Measurements from ENCODE around the gene TSGA10IP. TPM values are rescaled to one million over a fixed set of nuclear protein-coding genes. Genes with fewer than 3 reads are reported as not detected.

The TSGA10IP gene
- total RNA-seq, 1 donor from 2014 or later: not detected

DNA sequence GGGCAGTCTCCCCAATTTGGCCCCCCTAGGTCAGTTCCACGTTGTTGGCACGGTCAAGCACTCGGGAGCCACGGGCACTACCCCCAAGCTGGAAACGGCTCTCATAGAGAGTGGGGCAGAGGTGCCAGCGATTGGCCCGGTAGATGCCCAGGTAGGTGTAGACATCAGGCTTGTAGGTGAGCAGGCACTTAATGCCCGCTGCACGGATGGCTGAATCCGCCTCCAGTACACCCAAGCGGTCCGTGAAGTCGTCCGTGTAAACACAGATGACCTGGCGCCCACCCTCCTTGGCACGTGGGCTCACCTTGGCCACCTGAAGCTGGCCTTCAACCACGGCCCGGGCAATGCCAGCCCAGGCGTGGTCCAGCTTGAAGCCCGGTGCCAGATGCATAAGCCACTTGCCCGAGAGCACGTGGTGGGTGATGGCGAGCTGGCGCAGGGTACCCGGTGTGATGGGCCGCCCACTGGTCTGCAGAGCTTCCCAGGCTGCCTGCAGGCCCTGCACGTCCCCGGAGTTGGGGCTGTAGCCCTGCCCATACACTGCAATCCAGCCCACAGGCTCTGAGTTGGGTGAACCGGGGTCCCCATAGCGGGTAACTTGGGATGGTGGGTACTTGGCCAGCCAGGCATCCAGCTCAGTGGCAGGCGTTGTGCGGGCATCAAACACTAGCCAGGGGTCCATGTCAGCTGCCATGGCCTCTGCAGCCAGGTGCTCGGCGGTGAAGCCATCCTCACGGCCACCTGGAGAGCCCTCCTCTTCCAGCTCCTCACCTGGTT is 27.7 kb upstream of the TSGA10IP start:
- no peak for DNase-seq (ENCODE audit: low spot score in 2 of 2)
- FAIRE-seq: no peak

DNA sequence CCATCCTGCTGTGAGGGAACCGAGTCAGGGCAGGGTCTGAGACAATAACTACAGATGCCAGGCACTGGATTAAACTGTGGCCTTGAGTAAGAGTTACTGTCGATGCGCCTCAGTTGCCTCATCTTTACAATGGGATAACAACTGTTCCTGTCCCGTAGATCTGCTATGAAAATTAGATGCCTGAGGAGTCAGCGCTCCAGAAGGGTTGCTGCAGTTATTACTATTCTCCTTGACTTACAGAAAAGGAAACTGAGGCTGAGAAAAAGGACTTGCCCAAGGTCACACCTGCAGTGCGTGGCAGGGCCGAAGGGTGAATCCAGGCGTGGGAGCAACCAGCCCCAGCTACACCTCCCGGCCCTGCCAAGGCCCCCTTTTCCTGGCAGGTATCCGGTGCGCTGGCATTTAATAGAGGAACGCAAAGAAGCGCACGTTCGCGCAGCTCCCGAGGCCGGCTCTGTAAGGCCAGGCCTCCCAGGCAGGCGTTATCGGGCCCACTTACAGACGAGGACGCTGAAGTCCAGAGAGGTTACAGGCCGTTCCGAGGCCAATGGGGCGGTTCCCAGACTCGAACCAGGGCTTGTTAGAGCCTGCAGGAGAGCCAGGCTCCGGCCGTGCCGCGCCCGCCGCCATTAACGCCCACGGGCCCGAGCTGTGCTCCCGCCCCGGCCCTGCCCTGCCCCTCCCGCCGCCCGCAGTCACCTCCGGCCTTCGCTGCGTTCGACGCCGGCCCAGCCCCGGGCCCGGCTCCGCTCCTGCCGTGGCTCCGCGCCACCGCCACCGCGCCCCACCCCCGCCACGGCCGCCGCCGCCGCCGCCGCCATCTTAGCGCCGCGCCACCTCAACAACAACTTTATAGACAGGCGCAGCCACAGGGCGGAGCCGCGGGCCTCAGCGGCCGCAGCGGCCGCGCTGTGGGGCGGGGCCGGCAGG is 26.8 kb upstream of the TSGA10IP start, which contains the start of gene C11orf68:
TSS of gene C11orf68 (minus strand) at position 852 of the 930 bp plus-strand sequence. CDS start at position 821, 31 bp downstream.
- DNase-seq (ENCODE audit: low spot score in 2 of 2) (peak in 1 of 2 donors; percentile 52), FAIRE-seq (no peak)

DNA sequence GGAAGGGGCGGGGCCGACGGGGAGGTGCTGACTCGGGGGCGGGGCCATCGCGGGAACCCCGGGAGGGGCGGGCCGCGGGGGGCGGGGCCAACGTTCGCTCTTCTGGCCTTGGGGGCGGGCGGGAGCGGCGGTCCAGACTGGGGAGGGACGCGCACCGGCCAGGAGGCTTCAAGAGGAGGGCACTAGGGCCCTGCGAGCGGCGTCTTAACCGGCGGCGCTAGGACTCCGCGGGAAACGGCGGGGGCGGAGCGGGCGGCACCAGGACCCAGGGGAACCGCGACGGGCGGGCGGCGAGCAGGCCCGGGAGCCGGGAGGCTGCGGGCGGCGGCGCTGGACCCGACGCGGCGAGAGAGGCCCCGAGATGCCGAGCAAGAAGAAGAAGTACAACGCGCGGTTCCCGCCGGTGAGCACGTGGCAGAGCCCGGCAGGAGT is 26.1 kb upstream of the TSGA10IP start, which contains the start of gene DRAP1:
TSS of gene DRAP1 (plus strand) at position 286 of the 432 bp plus-strand sequence. CDS start at position 362, 76 bp downstream.
- FAIRE-seq (no peak), DNase-seq (ENCODE audit: low spot score in 2 of 2) (peak; percentile 100)

- DNase-seq (ENCODE audit: low spot score in 2 of 2) (peak in 1 of 2 donors; percentile 50), FAIRE-seq (no peak)
These were observed 25.5 kb upstream of the TSGA10IP start for GRCh38 chr11:65919573-65920371.

GRCh38 chr11:65920372-65920802 is 24.9 kb upstream of the TSGA10IP start:
- DNase-seq (ENCODE audit: low spot score in 2 of 2): no peak
- FAIRE-seq: no peak

GRCh38 chr11:65921033-65921555 is 24.2 kb upstream of the TSGA10IP start:
- no peak for FAIRE-seq
- DNase-seq (ENCODE audit: low spot score in 2 of 2): no peak

DNA sequence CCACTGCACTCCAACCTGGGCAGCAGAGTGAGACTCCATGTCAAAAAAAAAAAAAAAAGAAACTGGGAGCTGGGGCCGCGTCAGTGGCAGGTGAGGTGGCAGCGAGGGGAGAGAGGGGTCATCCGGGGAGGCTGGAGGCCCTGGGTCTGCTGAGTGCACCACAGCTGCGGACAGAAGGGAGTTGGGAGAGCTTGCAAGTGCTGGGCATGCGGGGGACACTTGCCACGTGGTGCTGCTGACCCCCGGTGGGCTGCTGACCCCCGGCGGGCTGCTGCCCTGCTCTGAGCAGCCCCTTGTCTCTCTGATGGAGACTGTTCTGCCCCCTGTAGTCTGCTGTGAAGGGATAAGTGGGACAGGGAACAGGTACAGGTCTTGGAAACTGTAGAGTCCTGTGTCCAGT is 23.4 kb upstream of the TSGA10IP start:
- FAIRE-seq (no peak), DNase-seq (ENCODE audit: low spot score in 2 of 2) (no peak)

DNA sequence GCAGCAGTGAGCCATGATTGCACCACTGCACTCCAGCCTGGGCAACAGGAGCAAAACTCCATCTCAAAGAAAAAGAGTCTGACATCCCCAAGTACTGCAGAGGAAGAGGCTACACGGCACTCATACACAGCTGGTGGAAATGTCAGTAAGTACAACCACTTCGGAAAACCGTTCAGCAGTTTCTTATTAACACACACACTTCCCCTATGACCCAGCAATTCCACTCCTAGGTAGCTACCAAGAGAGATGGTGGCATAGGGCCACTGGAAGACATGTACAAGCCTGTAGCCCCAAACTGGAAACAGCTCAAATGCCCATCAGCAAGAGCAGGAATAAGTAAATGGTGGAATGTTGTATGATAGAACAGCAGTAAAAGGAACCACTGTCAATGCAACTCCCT is 22.7 kb upstream of the TSGA10IP start:
- FAIRE-seq: no peak
- no peak for DNase-seq (ENCODE audit: low spot score in 2 of 2)

- DNase-seq (ENCODE audit: low spot score in 2 of 2) (no peak), FAIRE-seq (no peak)
These were observed 19.9 kb upstream of the TSGA10IP start for GRCh38 chr11:65925397-65925796.

DNA sequence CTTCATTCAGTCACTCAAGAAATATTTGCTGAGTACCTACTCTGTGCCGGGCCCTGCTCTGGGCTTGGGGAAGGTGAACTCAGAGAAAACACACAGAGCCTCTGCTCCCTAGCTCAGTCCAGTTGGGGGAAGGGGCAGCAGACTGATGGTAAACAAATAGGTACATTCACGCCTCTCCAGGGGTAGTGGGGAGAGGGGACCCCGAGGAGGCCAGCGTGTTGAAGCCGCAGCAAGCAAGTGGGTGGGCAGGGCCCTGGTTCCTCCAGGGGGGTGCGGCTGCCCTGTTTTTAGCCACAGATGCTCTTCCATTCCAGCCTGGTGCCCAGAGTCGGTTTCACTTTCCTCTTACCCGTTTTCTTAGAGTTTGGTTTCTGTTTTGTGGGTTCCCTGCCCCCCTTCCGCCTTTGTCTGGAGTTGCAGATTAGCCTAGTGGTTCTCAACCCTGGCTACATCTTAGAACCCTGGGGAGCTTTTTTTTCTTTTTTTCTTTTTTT is 17.3 kb upstream of the TSGA10IP start:
- no peak for DNase-seq (ENCODE audit: low spot score in 2 of 2)
- FAIRE-seq: no peak

DNA sequence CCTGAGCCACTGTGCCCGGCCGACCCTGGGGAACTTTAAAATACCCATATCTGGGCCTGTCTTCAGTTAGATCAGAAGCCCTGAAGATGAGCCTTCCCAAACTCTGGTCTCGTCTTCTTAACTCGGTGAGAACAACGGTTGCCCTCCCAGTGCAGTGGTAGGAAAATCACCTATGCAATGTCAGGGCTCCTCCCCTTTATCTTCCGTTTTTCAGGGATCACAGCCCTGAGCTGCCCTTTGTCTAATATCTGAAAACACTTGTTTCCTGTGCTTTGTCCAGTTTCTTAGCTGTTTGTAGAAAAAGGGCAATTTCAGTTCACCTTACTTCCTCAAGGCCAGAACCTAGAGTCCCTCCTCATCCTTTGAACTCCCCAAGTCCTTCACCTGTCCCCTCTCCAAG is 16.6 kb upstream of the TSGA10IP start:
- DNase-seq (ENCODE audit: low spot score in 2 of 2): no peak

GRCh38 chr11:65931773-65932557 is 13.3 kb upstream of the TSGA10IP start:
- DNase-seq (ENCODE audit: low spot score in 2 of 2): no peak
- FAIRE-seq: no peak

More for the DNA sequence above, 16.6 kb upstream of the TSGA10IP start:
- FAIRE-seq: no peak

GRCh38 chr11:65932558-65932919 is 12.7 kb upstream of the TSGA10IP start:
- FAIRE-seq (no peak), DNase-seq (ENCODE audit: low spot score in 2 of 2) (no peak)

- FAIRE-seq (no peak), DNase-seq (ENCODE audit: low spot score in 2 of 2) (no peak)
These were observed 11.3 kb upstream of the TSGA10IP start for GRCh38 chr11:65934014-65934413.

- no peak for FAIRE-seq
- DNase-seq (ENCODE audit: low spot score in 2 of 2): no peak
These were observed 7.5 kb upstream of the TSGA10IP start for GRCh38 chr11:65937766-65938165.

DNA sequence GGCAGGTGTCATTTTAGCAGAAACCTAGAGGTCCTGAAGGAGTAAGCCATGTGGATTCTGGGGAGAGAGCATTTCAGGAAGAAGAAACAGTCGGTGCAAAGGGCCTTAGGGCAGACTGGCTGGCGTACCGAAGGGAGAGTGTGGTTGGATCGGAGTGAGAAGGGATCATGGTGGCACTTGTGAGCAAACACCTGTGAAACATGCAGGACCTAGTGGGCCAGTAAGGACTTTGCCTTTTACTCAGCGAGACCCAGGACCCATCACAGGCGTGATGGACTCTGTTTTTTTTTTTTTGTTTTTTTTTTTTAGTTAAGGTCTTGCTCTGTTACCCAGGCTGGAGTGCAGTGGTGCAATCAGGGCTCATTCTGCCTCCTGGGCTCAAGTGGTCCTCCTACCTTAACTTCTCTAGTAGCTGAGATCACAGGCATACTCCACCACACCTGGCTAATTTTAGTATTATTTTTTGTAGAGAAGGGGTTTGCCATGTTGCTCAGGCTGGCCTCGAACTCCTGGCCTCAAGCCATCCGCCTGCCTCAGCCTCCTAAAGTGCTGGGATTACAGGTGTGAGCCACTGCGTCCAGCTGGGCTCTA is 3.5 kb upstream of the TSGA10IP start:
- no peak for FAIRE-seq
- no peak for DNase-seq (ENCODE audit: low spot score in 2 of 2)

DNA sequence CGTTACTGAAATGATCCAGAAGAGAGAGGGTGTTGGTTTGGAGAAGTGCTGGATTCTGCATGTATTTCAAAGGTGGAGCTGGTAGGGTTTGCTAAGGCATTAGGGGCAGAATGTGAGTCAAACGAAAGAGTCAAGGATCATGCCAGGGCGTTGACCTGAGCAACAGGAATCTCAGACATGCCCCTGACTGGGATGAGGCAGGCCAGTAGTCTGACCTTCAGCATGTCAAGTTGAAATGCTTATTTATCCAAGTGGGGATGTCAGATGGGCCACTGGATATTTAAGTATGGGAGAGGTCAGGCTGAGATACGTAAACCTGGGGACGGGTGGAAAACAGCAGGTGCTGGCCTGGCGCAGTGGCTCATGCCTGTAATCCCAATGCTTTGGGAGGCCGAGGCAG is 2.7 kb upstream of the TSGA10IP start:
- FAIRE-seq (no peak), DNase-seq (ENCODE audit: low spot score in 2 of 2) (no peak)

- DNase-seq (ENCODE audit: low spot score in 2 of 2) (no peak), FAIRE-seq (no peak)
These were observed 1.1 kb upstream of the TSGA10IP start for GRCh38 chr11:65944191-65944590.

DNA sequence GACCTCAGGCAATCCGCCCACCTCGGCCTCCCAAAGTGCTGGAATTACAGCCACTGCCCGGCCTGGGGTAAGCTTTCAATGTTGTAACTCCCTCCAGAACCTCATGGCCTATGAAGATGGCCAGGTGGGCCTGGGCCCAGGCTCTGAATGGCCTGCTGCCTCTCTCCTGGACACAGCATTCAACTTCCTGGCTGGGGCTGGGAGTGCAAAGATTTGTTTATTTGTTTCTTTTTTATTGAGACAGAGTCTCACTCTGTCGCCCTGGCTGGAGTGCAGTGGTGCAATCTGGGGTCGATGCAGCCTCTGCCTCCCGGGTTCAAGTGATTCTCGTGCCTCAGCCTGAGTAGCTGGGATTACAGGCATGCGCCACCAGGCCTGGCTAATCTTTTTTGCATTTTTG is 513 bp upstream of the TSGA10IP start:
- DNase-seq (ENCODE audit: low spot score in 2 of 2) (no peak), FAIRE-seq (no peak)

All from frontal cortex (tissue), 4 donors.